ENCODE results near the gene FAM120A. TPM values are rescaled to one million over a fixed set of nuclear protein-coding genes. Genes with fewer than 3 reads are reported as not detected.
A peak's percentile ranks its signal among the peaks of the same experiment; 100 is the strongest.

Gene FAM120A
- total RNA-seq, 6 donors from 2014 or later, result 102 to 137 (median 109) TPM

GRCh38 chr9:93427655-93428379 is 23.7 kb upstream of the FAM120A start:
- Histone ChIP-seq H3K9me3 (no peaks in the 10 kb centered on the region), H3K4me1 (no peaks in the 10 kb centered on the region), H3K27ac (no peak overlapping the region), H3K36me3 (no peaks in the 10 kb centered on the region), H3K4me3 (no peak overlapping the region), H3K27me3 (no peaks in the 10 kb centered on the region)
- ATAC-seq (ENCODE audit: low FRiP score in 2 of 2) (peak in 1 of 2 donors; percentile 53), DNase-seq (peak in 1 of 2 donors; percentile 26)
- WGBS, 2 donors, result 90 to 94% methylated on average over 5 of the region's 5 CpGs
- no peak for TF ChIP-seq EP300 (IDR thresholded peaks at IDR 0.05)
- TF ChIP-seq POLR2A (IDR thresholded peaks at IDR 0.05), result no peak
- TF ChIP-seq CTCF (IDR thresholded peaks at IDR 0.05), result peak in 2 of 6 experiments; percentile 16 to 20
- TF ChIP-seq POLR2AphosphoS5 (IDR thresholded peaks at IDR 0.05), result no peak

- Histone ChIP-seq H3K27me3 (no peaks in the 10 kb centered on the region), H3K36me3 (no peaks in the 10 kb centered on the region), H3K4me1 (no peaks in the 10 kb centered on the region), H3K4me3 (peak overlapping the region in 1 of 4 donors; percentile 10), H3K27ac (no peak overlapping the region), H3K9me3 (no peaks in the 10 kb centered on the region)
- WGBS, 2 donors, result 29 to 45% methylated on average over 5 of the region's 5 CpGs
- ATAC-seq (ENCODE audit: low FRiP score in 2 of 2) (no peak), DNase-seq (no peak)
- no peak for TF ChIP-seq EP300 (IDR thresholded peaks at IDR 0.05)
- TF ChIP-seq CTCF (IDR thresholded peaks at IDR 0.05), result no peak
- TF ChIP-seq POLR2A (IDR thresholded peaks at IDR 0.05), result no peak
- TF ChIP-seq POLR2AphosphoS5 (IDR thresholded peaks at IDR 0.05), result no peak
Observed at GRCh38 chr9:93431539-93432105, 19.9 kb upstream of the FAM120A start.

GRCh38 chr9:93432964-93433363 is 18.5 kb upstream of the FAM120A start:
- Histone ChIP-seq H3K27me3 (no peaks in the 10 kb centered on the region), H3K4me3 (no peak overlapping the region), H3K9me3 (no peaks in the 10 kb centered on the region), H3K36me3 (no peaks in the 10 kb centered on the region), H3K27ac (no peak overlapping the region), H3K4me1 (no peaks in the 10 kb centered on the region)
- no peak for ATAC-seq (ENCODE audit: low FRiP score in 2 of 2)
- DNase-seq, result no peak
- 93 to 95% methylated on average over 1 of the region's 1 CpG for WGBS, 2 donors
- TF ChIP-seq POLR2A (IDR thresholded peaks at IDR 0.05) (no peak), CTCF (IDR thresholded peaks at IDR 0.05) (no peak), POLR2AphosphoS5 (IDR thresholded peaks at IDR 0.05) (no peak), EP300 (IDR thresholded peaks at IDR 0.05) (no peak)

GRCh38 chr9:93434056-93434455 is 17.4 kb upstream of the FAM120A start:
- no peaks in the 10 kb centered on the region for H3K4me1 ChIP-seq
- no peaks in the 10 kb centered on the region for H3K36me3 ChIP-seq
- no peak for ATAC-seq (ENCODE audit: low FRiP score in 2 of 2)
- H3K27me3 ChIP-seq, result no peaks in the 10 kb centered on the region
- no peak for TF ChIP-seq EP300 (IDR thresholded peaks at IDR 0.05)
- TF ChIP-seq POLR2A (IDR thresholded peaks at IDR 0.05), result no peak
- TF ChIP-seq POLR2AphosphoS5 (IDR thresholded peaks at IDR 0.05), result no peak
- no peak for TF ChIP-seq CTCF (IDR thresholded peaks at IDR 0.05)
- H3K4me3 ChIP-seq, result no peak overlapping the region
- no peak overlapping the region for H3K27ac ChIP-seq
- DNase-seq, result no peak
- WGBS, 2 donors, result 87 to 91% methylated on average over 3 of the region's 3 CpGs
- H3K9me3 ChIP-seq, result no peaks in the 10 kb centered on the region

Data from upper lobe of left lung (tissue), 6 donors.